ENCODE results near the gene TNFAIP2. TPM values are rescaled to one million over a fixed set of nuclear protein-coding genes. Genes with fewer than 3 reads are reported as not detected.

Gene TNFAIP2
- total and polyA plus RNA-seq, 9 of the 15 experiments (the other 6 are each of a cell fraction or from before 2014, with no cell fraction given), result 22.6 to 68.6 (median 44.6) TPM

DNA sequence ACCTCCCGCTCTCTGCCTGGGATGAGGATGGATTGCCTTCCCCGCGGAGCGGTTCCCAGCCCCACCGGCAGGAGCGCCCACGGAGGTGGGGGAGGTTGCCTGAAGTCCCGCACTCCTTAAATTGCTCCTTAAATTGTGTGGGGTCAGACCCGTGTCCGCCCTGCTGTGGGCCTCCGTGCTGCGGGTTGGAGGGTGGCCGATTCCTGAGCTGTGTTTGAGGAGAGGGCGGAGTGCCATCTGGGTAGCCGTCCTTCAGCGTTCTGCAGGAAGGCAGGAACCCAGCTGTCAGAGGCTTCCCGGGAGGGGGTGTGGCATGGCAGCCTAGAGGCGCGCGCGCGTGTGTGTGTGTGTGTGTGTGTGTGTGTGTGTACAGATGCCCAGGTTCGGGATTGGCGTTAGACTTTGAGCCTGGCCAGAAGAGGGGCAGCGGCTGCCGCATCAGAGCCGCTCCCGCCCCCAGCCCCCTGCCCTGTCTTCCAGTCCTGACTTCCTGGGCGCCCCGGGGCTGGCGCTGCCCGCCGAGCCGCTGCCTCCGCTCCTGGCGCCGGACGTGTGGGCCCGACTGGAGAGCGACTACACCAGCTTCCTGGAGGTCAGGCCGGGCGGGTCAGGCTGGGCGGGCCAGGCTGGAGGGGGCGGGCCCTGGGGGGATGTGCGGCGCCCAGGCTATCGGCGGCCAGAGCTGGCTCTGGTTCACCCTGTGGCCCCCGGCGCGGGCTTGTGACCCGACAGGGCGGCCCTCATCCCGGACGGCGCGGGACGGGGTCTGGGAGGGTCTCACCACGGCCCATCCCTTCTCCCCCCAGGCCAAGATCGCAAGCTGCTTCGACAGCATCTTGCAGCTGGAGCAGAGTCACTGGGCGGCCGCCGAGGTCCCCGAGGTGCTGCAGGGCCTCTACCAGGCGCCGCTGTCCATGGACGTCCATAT, 19.5 kb upstream of the TNFAIP2 start:
- BruUV-seq (replicated peaks), result no TSS peak
- Histone ChIP-seq H2AFZ (ENCODE audit: low read depth, low read length) (no peak overlapping the region), H3K4me3 (no peak overlapping the region), H3K27ac (ENCODE audit: extremely low read depth, low read depth, low read length) (no peak overlapping the region), H3K27me3 (ENCODE audit: control insufficient read depth in 2 of 2, insufficient read depth in 2 of 2, low read length in 2 of 2) (no peaks in the 10 kb centered on the region), H3K9me3 (replicated peaks; ENCODE audit: control insufficient read depth, insufficient read depth, low read depth, low read length) (no peaks in the 10 kb centered on the region), H3K9ac (ENCODE audit: insufficient read depth in 1 of 2, low read depth in 2 of 2, low read length in 2 of 2) (no peak overlapping the region), H3K4me2 (ENCODE audit: insufficient read depth, low read length) (no peak overlapping the region), H4K20me1 (replicated peaks; ENCODE audit: control insufficient read depth, insufficient read depth, low read length) (no peaks in the 10 kb centered on the region), H3K36me3 (ENCODE audit: control insufficient read depth, insufficient read depth, low read length) (peaks cover 6% of the 10 kb centered on the region; the same call in 1 of the 3 replicates), H3K79me2 (ENCODE audit: control insufficient read depth, insufficient read depth, low read length) (peaks cover 11% of the 10 kb centered on the region; the same call in 2 of the 3 replicates), H3K4me1 (replicated peaks in 1 of 2; ENCODE audit: control insufficient read depth in 2 of 2, insufficient read depth in 2 of 2, low read length in 2 of 2) (peaks cover 38 to 92% of the 10 kb centered on the region in 2 experiments), H3K9me1 (ENCODE audit: control insufficient read depth, insufficient read depth, low read length) (no peaks in the 10 kb centered on the region)
- ChIA-PET CTCF (ENCODE audit: low intra/inter-chr PET ratio) (interaction anchor here (1.8 to 2.9 kb wide), 3 partner anchors 38 to 189 kb away, joined by 6 to 10 read pairs (median 9); no protein-coding TSS in a partner anchor), POLR2A (interaction anchor here (0.5 to 1.3 kb wide), 3 partner anchors 14 to 656 kb away, joined by 3 to 8 read pairs (median 3); partner anchors contain the start of gene EIF5)
- no peak for ATAC-seq
- no peak for TF ChIP-seq MEF2A (IDR thresholded peaks at IDR 0.05; ENCODE audit: control insufficient read depth, low read depth, low read length)
- no peak for TF ChIP-seq EP400 (IDR thresholded peaks at IDR 0.05)
- TF ChIP-seq TCFL5 (CRISPR knock-in tag; conservative IDR thresholded peaks at IDR 0.05), result no peak
- TF ChIP-seq FIP1L1 (IDR thresholded peaks at IDR 0.05; ENCODE audit: low read depth, low read length, poor library complexity, severe bottlenecking), result peak; percentile 27
- no peak for TF ChIP-seq ZNF12 (CRISPR knock-in tag; IDR thresholded peaks at IDR 0.05)
- peak; percentile 19; the same call in 1 of the 2 replicates for TF ChIP-seq POLR2G (IDR thresholded peaks at IDR 0.05; ENCODE audit: low read depth, low read length)
- no peak for TF ChIP-seq ZNF174 (CRISPR knock-in tag; IDR thresholded peaks at IDR 0.05)
- no peak for TF ChIP-seq ZNF3 (CRISPR knock-in tag; IDR thresholded peaks at IDR 0.05)
- no peak for TF ChIP-seq LARP7 (IDR thresholded peaks at IDR 0.05)
- TF ChIP-seq POLR3A (IDR thresholded peaks at IDR 0.05; ENCODE audit: borderline replicate concordance, extremely low read depth, insufficient read depth, insufficient read length), result no peak
- intact Hi-C loops (cut with micrococcal nuclease), result loop anchor here (2.0 kb wide), 2 partner anchors 37 to 189 kb away; no protein-coding TSS in a partner anchor
- no peak for FAIRE-seq
- in situ Hi-C loops (cut with MboI), result loop anchor here (10.0 kb wide), 1 partner anchor 191 kb away; no protein-coding TSS in a partner anchor
- 83% methylated on average over 9 of the region's 68 CpGs for WGBS (ENCODE audit: insufficient coverage, low coverage, missing lambda C conversion rate)
- DNase-seq (ENCODE audit: extremely low read depth in 1 of 4, low spot score in 3 of 4), result no peak

All from K562 (cell line).